Activated CD4-positive, alpha-beta T cell treated with anti-CD3 and anti-CD28 coated beads for 36 hours (primary cell): ENCODE data around the gene CCNL2. TPM values are rescaled to one million over a fixed set of nuclear protein-coding genes. Genes with fewer than 3 reads are reported as not detected.
A peak's percentile ranks its signal among the peaks of the same experiment; 100 is the strongest.

Experiments used
- ATAC-seq: fragments of 200-7000 bp; cut with Tn5 transposase; one replicate; pipeline ENCODE4 v1.10.0; 2021; ENCODE audit warnings: mild to moderate bottlenecking, moderate library complexity
- CTCF ChIA-PET: fragments of 350-600 bp; sonication (Branson Sonifier 250); formaldehyde crosslinking; loops from one replicate; lab custom pipeline; 2021; ENCODE audit warnings: antibody characterized with exemption; lab: Charles Lee
- POLR2A ChIA-PET: fragments of 350-600 bp; sonication (Branson Sonifier 250); formaldehyde crosslinking; loops from one replicate; lab custom pipeline; 2021; ENCODE audit warnings: antibody characterized with exemption, inconsistent platforms; lab: Charles Lee
- DNase-seq: peaks from one replicate; pipeline ENCODE4 v3.0.0-alpha.2; 2020
- H3K27ac Mint-ChIP-seq: one replicate; pipeline ENCODE4 v1.8.0; 2021; ENCODE audit warnings: mixed read lengths
- H3K27me3 Mint-ChIP-seq: one replicate; pipeline ENCODE4 v1.8.0; 2021; ENCODE audit warnings: mixed read lengths
- H3K36me3 Mint-ChIP-seq: one replicate; pipeline ENCODE4 v1.8.0; 2021; ENCODE audit warnings: low read depth, mixed read lengths
- H3K4me1 Mint-ChIP-seq: one replicate; pipeline ENCODE4 v1.8.0; 2021; ENCODE audit warnings: mixed read lengths
- H3K4me3 Mint-ChIP-seq: one replicate; pipeline ENCODE4 v1.8.0; 2021; ENCODE audit warnings: mild to moderate bottlenecking, moderate library complexity, mixed read lengths
- H3K9me3 Mint-ChIP-seq: one replicate; pipeline ENCODE4 v1.8.0; 2021; ENCODE audit warnings: low read depth, mixed read lengths
- intact Hi-C, 2 experiments: fragments of 100-400 bp; cut with DNase I in 1 of 2; cut with micrococcal nuclease in 1 of 2; formaldehyde crosslinking; loops; one replicate each; pipeline versions ENCODE4 v1.14.2 to v1.15.1; 2022 to 2024; cut with DNase I, micrococcal nuclease
- total RNA-seq, 2 experiments: library from RNA; stranded (reverse); gene quantifications; one replicate each; pipeline ENCODE4 v1.2.3, GENCODE V29; 2021

CCNL2 gene
- total RNA-seq, 2 experiments from 2014 or later: 73.6 to 89.7 TPM

DNA sequence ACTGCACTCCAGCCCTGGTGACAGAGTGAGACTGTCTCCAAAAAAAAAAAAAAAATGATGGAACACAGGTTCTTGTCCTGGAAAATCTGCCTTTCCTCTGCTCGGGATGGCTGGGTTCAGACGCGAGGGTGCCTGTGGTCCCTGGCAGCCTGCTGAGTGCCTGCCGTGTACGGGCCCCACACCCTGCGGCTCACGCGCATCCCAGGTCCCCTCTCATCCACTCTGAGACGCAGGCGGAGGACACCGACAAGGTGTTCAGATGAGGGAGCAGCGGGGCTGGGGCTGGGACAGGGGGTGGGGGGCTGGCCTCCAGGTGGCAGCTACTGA is 26.3 kb upstream of the CCNL2 start:
- Mint-ChIP-seq H3K36me3 (no peaks in the 10 kb centered on the region), H3K9me3 (no peaks in the 10 kb centered on the region), H3K4me3 (no peak overlapping the region), H3K27me3 (peaks cover 26% of the 10 kb centered on the region), H3K27ac (no peak overlapping the region), H3K4me1 (peaks cover 4% of the 10 kb centered on the region)
- no peak for ATAC-seq
- intact Hi-C loops: no loop called here
- DNase-seq: no peak
- POLR2A ChIA-PET: interaction anchor here (0.9 kb wide), 1 partner anchor 13 kb away, joined by 3 read pairs; no protein-coding TSS in a partner anchor
- CTCF ChIA-PET: interaction anchor here (0.6 kb wide), 1 partner anchor 1214 kb away, joined by 3 read pairs; no protein-coding TSS in a partner anchor

DNA sequence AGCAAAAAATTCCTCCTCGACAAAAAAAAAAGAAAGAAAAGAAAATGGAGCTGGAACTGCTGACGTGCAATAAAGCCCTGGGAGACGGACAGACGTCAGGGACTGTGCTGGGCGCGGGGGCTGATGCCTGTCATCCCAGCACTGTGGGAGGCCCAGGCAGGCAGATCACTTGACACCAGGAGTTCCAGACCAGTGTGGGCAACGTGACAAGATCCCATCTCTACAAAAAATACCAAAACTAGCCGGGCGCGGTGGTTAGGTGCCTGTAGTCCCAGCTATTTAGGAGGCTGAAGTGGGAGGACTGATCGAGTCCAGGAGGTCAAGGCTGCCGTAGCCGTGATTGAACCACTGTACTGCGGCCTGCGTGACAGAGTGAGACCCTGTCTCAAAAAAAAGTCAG is 25.6 kb upstream of the CCNL2 start:
- intact Hi-C loops: no loop called here
- POLR2A ChIA-PET: interaction anchor here (0.9 kb wide), 1 partner anchor 14 kb away, joined by 3 read pairs; no protein-coding TSS in a partner anchor
- CTCF ChIA-PET: no interaction called here
- peaks cover 4% of the 10 kb centered on the region for H3K4me1 Mint-ChIP-seq
- DNase-seq (no peak), ATAC-seq (no peak)
- no peaks in the 10 kb centered on the region for H3K36me3 Mint-ChIP-seq
- H3K27me3 Mint-ChIP-seq: peaks cover 22% of the 10 kb centered on the region
- no peak overlapping the region for H3K4me3 Mint-ChIP-seq
- no peak overlapping the region for H3K27ac Mint-ChIP-seq
- H3K9me3 Mint-ChIP-seq: no peaks in the 10 kb centered on the region

DNA sequence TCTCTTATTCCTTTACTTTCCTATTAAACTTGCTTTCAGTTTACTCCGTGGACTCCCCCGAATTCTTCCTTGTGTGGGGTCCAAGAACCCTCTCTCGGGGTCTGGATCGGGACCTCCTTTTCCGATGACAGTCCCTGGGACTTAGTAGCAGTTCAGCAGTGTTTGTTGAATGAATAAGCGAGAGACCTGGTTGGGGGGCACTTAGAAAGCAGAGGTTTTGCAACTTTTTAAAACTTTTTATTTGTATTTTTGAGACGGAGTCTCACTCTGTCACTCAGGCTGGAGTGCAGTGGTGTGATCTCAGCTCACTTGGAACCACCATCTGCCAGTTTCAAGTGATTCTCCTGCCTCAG is 24.1 kb upstream of the CCNL2 start:
- DNase-seq (no peak), ATAC-seq (no peak)
- H3K9me3 Mint-ChIP-seq: no peaks in the 10 kb centered on the region
- H3K27me3 Mint-ChIP-seq: peaks cover 15% of the 10 kb centered on the region
- no peak overlapping the region for H3K27ac Mint-ChIP-seq
- H3K36me3 Mint-ChIP-seq: no peaks in the 10 kb centered on the region
- no peak overlapping the region for H3K4me3 Mint-ChIP-seq
- POLR2A ChIA-PET: no interaction called here
- intact Hi-C loops: no loop called here
- CTCF ChIA-PET: interaction anchor here (0.6 kb wide), 2 partner anchors 10 to 178 kb away, joined by 3 read pairs; no protein-coding TSS in a partner anchor
- peaks cover 2% of the 10 kb centered on the region for H3K4me1 Mint-ChIP-seq

DNA sequence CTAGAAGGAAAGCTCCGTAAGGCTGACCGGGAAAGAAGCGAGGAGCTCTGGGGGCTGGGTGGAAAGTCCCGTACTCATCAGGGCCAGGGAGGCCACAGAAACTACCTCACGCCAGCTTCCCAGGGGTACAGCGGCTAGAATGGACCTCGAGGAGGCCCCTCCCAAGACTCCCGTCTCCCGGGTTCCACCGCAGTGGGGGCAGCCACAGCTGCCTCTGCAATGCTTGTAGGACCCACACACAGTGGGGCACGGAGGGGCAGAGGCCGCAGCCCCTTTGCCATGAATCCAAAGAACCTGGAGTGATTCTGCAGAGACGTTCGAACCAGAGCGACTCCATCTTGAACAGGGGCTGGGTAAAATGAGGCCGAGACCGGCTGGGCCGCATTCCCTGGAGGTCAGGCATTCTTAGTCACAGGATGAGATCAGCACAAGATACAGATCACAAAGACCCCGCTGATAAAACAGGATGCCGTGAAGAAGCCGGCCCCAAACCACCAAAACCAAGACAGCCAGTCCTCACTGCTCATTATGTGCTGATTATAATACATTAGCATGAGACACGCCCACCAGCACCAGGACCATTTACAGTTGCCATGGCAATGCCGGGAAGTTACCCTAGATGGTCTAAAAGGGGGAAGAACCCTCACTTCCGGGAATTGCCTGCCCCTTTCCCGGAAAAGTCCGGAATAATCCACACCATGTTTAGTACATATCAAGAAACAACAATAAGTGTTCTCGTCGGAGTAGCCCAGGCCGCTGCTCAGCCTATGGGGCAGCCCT is 23.5 kb upstream of the CCNL2 start:
- POLR2A ChIA-PET: no interaction called here
- H3K27ac Mint-ChIP-seq: no peak overlapping the region
- H3K9me3 Mint-ChIP-seq: no peaks in the 10 kb centered on the region
- H3K4me3 Mint-ChIP-seq: no peak overlapping the region
- DNase-seq (peak; percentile 16), ATAC-seq (no peak)
- intact Hi-C loops: no loop called here
- H3K36me3 Mint-ChIP-seq: no peaks in the 10 kb centered on the region
- peaks cover 6% of the 10 kb centered on the region for H3K4me1 Mint-ChIP-seq
- CTCF ChIA-PET: interaction anchor here (0.6 kb wide), 2 partner anchors 11 to 177 kb away, joined by 3 read pairs; no protein-coding TSS in a partner anchor
- peaks cover 15% of the 10 kb centered on the region for H3K27me3 Mint-ChIP-seq

DNA sequence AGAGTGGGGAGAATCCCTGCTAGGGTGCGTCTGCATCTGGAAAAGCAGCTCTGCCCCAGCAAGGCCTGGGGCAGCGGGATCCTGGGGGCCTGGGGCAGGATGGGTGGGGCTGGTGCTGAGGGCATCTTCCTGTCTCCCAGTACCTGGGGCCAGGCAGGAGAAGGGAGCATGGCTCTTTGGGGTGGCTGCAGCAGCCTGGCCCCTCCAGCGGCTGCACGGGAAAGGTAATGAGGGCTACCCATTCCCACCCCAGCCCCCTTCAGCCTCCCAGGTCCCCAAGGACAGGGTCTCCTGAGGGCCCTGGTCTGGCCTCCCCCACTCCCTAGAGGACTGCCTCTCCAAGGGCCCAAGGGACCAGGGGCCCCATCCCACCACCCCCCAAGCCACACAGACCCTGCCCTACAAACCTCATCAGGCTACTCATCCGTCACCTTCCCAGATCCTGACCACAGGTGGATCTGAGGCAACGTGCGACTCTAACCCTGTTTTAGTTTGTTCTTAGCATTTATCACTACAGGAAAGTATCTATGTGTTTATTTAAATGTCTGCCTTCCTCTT is 22.9 kb upstream of the CCNL2 start:
- ATAC-seq (no peak), DNase-seq (no peak)
- Mint-ChIP-seq H3K27ac (no peak overlapping the region), H3K4me3 (no peak overlapping the region), H3K27me3 (peaks cover 15% of the 10 kb centered on the region), H3K36me3 (no peaks in the 10 kb centered on the region), H3K4me1 (peaks cover 7% of the 10 kb centered on the region), H3K9me3 (no peaks in the 10 kb centered on the region)
- intact Hi-C loops: no loop called here
- CTCF ChIA-PET: no interaction called here
- POLR2A ChIA-PET: no interaction called here

DNA sequence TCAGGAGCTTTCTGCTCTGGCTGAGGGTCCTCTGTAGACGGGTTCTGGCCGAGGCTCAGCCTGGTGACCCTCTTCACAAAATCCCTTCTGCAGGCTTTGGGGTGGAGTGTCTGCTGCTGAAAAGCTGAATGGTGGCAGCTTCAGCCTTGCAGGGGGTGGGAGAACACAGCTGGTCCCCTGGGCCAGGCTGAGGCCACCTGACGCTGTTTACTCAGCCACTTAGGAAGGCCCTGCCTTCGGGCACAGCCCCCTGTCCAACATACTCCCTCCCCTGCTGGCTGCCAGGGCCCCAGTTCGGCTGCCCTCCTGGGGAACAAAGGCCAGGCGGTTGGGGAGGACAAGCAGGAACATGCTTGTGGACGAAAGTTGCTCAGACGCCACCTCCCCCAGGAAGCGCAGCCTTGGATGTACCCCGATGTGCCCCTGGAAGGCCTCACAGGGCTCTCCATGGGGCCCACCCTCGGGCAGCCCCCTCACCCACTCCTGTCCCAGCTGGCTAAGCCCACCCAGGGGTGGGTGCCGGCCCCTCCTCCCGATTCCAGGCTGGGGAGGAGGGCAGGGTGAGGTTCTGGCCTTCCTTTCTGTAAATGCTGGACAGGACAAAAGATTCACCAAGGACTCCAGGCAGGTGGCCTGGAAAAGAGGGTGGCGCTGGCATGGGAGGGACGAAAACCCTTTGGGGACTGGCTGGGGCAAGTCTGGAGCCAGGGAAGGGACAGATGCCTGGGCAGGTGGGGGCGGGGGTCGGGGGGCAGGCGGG is 22.2 kb upstream of the CCNL2 start, which contains the start of gene ANKRD65:
TSS of gene ANKRD65 (minus strand) at position 130 of the 760 bp plus-strand sequence. CDS start 271 bp downstream, outside the sequence.
- H3K27ac Mint-ChIP-seq: no peak within 1 kb of the TSS
- no peaks in the 10 kb centered on the region for H3K36me3 Mint-ChIP-seq
- intact Hi-C loops: no loop called here
- no peaks in the 10 kb centered on the region for H3K9me3 Mint-ChIP-seq
- H3K4me3 Mint-ChIP-seq: no peak within 1 kb of the TSS
- peaks cover 14% of the 10 kb centered on the region for H3K27me3 Mint-ChIP-seq
- ATAC-seq (no peak), DNase-seq (no peak)
- ChIA-PET CTCF (no interaction called here), POLR2A (no interaction called here)
- H3K4me1 Mint-ChIP-seq: peaks cover 6% of the 10 kb centered on the region

DNA sequence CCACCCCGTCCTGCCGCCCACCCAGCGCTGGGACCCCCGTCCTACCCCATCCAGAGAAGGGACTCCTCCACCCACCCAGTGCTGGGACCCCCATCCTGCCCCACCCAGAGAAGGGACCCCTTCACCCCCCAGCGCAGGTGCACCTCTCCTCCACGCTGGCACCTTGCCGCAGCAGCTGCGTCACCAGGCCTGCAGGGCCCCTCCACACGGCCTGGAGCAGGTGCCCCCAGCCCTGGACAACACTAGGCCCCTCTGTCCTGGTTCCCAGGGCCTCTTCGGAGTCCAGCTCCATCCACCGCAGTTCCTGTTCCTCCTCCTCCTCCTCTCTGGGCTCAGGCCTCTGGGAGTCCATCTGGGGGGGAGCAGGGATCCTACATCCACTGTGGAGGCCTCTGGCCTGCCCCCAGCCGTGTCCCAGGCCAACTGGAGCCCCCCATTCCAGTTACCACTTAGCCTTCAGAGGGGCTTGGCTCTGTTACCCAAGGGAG is 21.6 kb upstream of the CCNL2 start:
- ATAC-seq: no peak
- H3K4me3 Mint-ChIP-seq: no peak overlapping the region
- CTCF ChIA-PET: no interaction called here

DNA sequence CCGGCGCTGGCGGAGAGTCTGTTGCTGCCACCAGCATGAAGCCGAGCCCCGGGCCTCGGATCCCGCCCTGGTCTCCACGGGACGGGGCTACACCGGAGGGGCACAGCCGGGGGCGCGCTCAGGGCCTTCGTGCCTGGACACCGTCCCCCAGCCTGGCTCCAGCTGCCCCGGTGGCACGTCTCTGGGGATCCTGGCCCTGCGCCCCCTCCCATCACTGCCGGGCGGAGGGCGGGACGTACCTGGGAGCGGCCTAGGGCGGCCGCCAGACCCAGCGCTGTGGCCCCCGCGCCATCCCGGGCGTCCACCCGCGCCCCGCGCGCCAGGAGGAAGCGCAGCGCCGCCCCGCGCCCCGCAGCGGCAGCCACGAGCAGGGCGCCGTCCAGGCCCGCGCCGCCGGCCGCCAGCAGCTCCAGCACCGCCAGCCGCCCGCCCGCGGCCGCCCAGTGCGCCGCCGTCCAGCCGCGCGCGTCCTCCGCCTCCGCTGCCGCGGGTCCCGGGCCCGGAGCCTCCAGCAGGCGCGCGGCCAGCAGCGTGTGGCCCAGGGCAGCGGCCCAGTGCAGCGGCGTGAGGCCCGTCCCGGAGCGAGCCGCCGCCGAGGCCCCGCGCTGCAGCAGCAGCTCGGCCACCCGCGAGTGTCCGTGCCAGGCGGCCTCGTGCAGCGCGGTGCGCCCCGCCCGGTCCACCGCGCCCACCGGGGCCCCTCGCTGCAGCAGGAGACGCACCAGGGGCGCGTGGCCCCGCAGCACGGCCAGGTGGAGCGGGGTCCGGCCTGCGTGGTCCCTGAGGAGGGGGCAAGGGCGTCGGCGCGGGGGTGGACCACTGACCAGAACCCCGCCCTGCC is 20.9 kb upstream of the CCNL2 start:
- peaks cover 5% of the 10 kb centered on the region for H3K4me1 Mint-ChIP-seq
- POLR2A ChIA-PET: interaction anchor here (0.6 kb wide), 1 partner anchor 17 kb away, joined by 3 read pairs; no protein-coding TSS in a partner anchor

More for the DNA sequence above, 21.6 kb upstream of the CCNL2 start:
- peaks cover 10% of the 10 kb centered on the region for H3K27me3 Mint-ChIP-seq
- POLR2A ChIA-PET: no interaction called here
- DNase-seq: no peak
- intact Hi-C loops: no loop called here
- no peaks in the 10 kb centered on the region for H3K36me3 Mint-ChIP-seq
- no peak overlapping the region for H3K27ac Mint-ChIP-seq
- H3K9me3 Mint-ChIP-seq: no peaks in the 10 kb centered on the region
- peaks cover 5% of the 10 kb centered on the region for H3K4me1 Mint-ChIP-seq

DNA sequence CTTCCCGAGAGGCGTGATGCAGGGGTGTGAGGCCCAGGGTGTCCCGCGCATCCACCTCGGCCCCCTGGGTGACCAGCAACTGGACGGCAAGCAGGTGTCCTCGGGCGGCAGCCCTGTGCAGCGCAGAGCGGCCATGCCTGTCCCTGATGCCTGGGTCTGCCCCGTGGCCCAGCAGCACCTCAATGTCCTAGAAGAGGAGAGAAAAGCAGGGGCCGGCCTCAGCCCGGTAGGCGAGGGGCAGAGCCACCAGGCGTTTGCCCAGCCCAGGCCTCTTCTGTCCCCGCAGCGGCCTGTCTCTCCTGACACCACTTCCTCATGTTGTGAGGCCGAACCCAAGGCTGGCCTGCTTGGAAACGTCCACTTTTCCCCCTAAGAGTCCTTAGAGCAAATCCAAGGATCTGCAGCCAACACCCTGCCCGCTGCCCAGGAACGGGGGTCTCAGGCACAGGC is 20.3 kb upstream of the CCNL2 start:
- H3K9me3 Mint-ChIP-seq: no peaks in the 10 kb centered on the region
- no peak overlapping the region for H3K4me3 Mint-ChIP-seq
- peaks cover 6% of the 10 kb centered on the region for H3K27me3 Mint-ChIP-seq
- ChIA-PET POLR2A (interaction anchor here (0.6 kb wide), 1 partner anchor 16 kb away, joined by 3 read pairs; no protein-coding TSS in a partner anchor), CTCF (no interaction called here)
- H3K27ac Mint-ChIP-seq: no peak overlapping the region
- H3K4me1 Mint-ChIP-seq: peaks cover 5% of the 10 kb centered on the region
- DNase-seq: no peak
- ATAC-seq: no peak
- H3K36me3 Mint-ChIP-seq: no peaks in the 10 kb centered on the region
- intact Hi-C loops: no loop called here

More for the DNA sequence above, 20.9 kb upstream of the CCNL2 start:
- no peak overlapping the region for H3K4me3 Mint-ChIP-seq
- CTCF ChIA-PET: no interaction called here
- DNase-seq (peak; percentile 7), ATAC-seq (peak; percentile 47)
- no peak overlapping the region for H3K27ac Mint-ChIP-seq
- H3K9me3 Mint-ChIP-seq: no peaks in the 10 kb centered on the region
- H3K27me3 Mint-ChIP-seq: peaks cover 8% of the 10 kb centered on the region
- H3K36me3 Mint-ChIP-seq: no peaks in the 10 kb centered on the region
- intact Hi-C loops: no loop called here

DNA sequence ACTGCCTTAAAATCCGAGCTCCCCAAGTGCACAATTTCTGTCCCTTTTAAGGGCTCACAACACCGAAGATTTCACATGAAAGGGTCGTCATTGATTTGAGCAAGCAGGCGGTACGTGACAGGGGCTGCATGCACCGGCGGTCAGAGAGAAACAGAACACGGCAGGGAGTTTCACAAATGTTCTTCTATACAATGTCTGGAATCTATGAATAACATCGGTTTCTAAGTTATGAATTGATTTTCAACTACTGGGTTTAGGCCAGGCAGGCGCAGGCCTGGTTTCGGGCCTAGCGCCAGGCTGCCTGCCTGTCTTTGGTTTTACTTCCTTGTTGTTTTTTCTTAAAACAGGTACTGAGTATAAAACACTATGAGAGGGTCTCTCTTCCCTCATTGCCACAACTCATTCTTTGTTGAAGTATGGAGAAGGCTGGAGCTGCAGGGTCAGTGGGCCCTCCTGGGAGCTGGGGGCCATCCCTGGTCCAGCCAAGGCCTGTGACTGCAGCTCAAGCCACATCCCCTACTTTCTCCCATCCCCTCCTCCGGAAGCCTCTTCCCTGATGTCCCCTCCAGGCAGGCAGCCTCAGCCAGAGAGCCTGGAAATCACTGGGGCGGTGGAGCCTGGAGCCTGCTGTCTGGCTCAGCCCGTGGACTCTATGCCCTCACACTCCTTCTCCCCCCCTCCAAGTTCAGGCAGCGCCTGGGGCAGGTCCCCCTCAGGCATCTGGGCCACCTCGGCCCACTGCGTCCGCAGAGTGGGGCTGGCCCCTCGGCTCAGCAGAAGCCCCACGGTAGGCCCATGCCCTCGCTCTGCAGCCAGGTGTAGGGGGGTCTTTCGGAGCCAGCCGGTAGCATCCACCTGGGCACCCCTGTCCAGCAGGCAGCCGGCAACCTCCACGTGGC is 19.6 kb upstream of the CCNL2 start:
- H3K27me3 Mint-ChIP-seq: peaks cover 6% of the 10 kb centered on the region
- no peaks in the 10 kb centered on the region for H3K36me3 Mint-ChIP-seq
- intact Hi-C loops: no loop called here
- DNase-seq: no peak
- CTCF ChIA-PET: no interaction called here
- H3K4me3 Mint-ChIP-seq: no peak overlapping the region
- no peak overlapping the region for H3K27ac Mint-ChIP-seq
- ATAC-seq: no peak
- no peaks in the 10 kb centered on the region for H3K9me3 Mint-ChIP-seq
- POLR2A ChIA-PET: no interaction called here
- H3K4me1 Mint-ChIP-seq: peaks cover 5% of the 10 kb centered on the region
